Measurements from ENCODE around the gene CNST.
"Not testable (repeated sequence)": the region's sequence is repeated elsewhere in the genome, so short reads cannot be mapped to it uniquely, and the experiment has no call there.

Gene CNST

GRCh38 chr1:246554201-246554600 is 12.1 kb upstream of the CNST start:
- DNase-seq (ENCODE audit: low read depth in 2 of 2) = no peak

GRCh38 chr1:246558041-246558440 is 8.2 kb upstream of the CNST start:
- DNase-seq (ENCODE audit: low read depth in 2 of 2) = no peak

GRCh38 chr1:246559310-246559709 is 6.9 kb upstream of the CNST start:
- DNase-seq (ENCODE audit: low read depth in 2 of 2) = no peak

- DNase-seq (ENCODE audit: low read depth in 2 of 2) = not testable (repeated sequence)
Observed at GRCh38 chr1:246560833-246561232, 5.4 kb upstream of the CNST start.

GRCh38 chr1:246564839-246565750 is 1.2 kb upstream of the CNST start:
- DNase-seq (ENCODE audit: low read depth in 2 of 2) = no peak

GRCh38 chr1:246565751-246566127 is 517 bp upstream of the CNST start:
- no peak for DNase-seq (ENCODE audit: low read depth in 2 of 2)

- DNase-seq (ENCODE audit: low read depth in 2 of 2) = no peak
Observed at GRCh38 chr1:246566813-246567645, 773 bp downstream of the CNST start.

GRCh38 chr1:246567646-246568235 is 1.5 kb downstream of the CNST start:
- DNase-seq (ENCODE audit: low read depth in 2 of 2) = no peak

- no peak for DNase-seq (ENCODE audit: low read depth in 2 of 2)
Observed at GRCh38 chr1:246569248-246570238, 3.3 kb downstream of the CNST start.

- not testable (repeated sequence) for DNase-seq (ENCODE audit: low read depth in 2 of 2)
Observed at GRCh38 chr1:246571309-246571708, 5.1 kb downstream of the CNST start.

GRCh38 chr1:246571953-246572352 is 5.7 kb downstream of the CNST start:
- DNase-seq (ENCODE audit: low read depth in 2 of 2) = no peak

GRCh38 chr1:246572785-246573184 is 6.5 kb downstream of the CNST start:
- DNase-seq (ENCODE audit: low read depth in 2 of 2) = no peak

GRCh38 chr1:246573491-246573890 is 7.2 kb downstream of the CNST start:
- DNase-seq (ENCODE audit: low read depth in 2 of 2) = no peak

- no peak for DNase-seq (ENCODE audit: low read depth in 2 of 2)
Observed at GRCh38 chr1:246576709-246577032, 10.4 kb downstream of the CNST start.

- no peak for DNase-seq (ENCODE audit: low read depth in 2 of 2)
Observed at GRCh38 chr1:246577082-246577719, 10.9 kb downstream of the CNST start.

- no peak for DNase-seq (ENCODE audit: low read depth in 2 of 2)
Observed at GRCh38 chr1:246577720-246578106, 11.5 kb downstream of the CNST start.

GRCh38 chr1:246579818-246580217 is 13.6 kb downstream of the CNST start:
- no peak for DNase-seq (ENCODE audit: low read depth in 2 of 2)

- no peak for DNase-seq (ENCODE audit: low read depth in 2 of 2)
Observed at GRCh38 chr1:246580497-246581370, 14.5 kb downstream of the CNST start.

- no peak for DNase-seq (ENCODE audit: low read depth in 2 of 2)
Observed at GRCh38 chr1:246582301-246583055, 16.2 kb downstream of the CNST start.
